Neural progenitor cell (in vitro differentiated cells): ENCODE results near the gene TPP1. TPM values are rescaled to one million over a fixed set of nuclear protein-coding genes. Genes with fewer than 3 reads are reported as not detected.

Experiments used
- DNase-seq: peaks from one replicate; pipeline ENCODE4 v3.0.0-alpha.2; 2016; ENCODE audit warnings: low spot score
- H2AFZ ChIP-seq: fragments of 200-600 bp; sonication (generic); replicated peaks from 2 replicates; pipeline ENCODE4 v1.6.1; 2016; ENCODE audit warnings: antibody characterized with exemption
- H3F3A ChIP-seq: fragments of 200-600 bp; sonication (generic); 2 replicates; pipeline ENCODE4 v1.6.1; 2016; ENCODE audit warnings: antibody characterized with exemption, low read depth
- H3K27ac ChIP-seq: fragments of 200-600 bp; sonication (generic); 2 replicates; pipeline ENCODE4 v1.5.1; 2016; ENCODE audit warnings: mild to moderate bottlenecking
- H3K27me3 ChIP-seq: fragments of 200-600 bp; sonication (generic); 2 replicates; pipeline ENCODE4 v1.6.1; 2016; ENCODE audit warnings: mild to moderate bottlenecking, moderate library complexity
- H3K36me3 ChIP-seq: fragments of 200-600 bp; sonication (generic); 2 replicates; pipeline ENCODE4 v1.5.1; 2016
- H3K4me1 ChIP-seq: fragments of 200-600 bp; sonication (generic); 2 replicates; pipeline ENCODE4 v1.6.1; 2016; ENCODE audit warnings: mixed run types
- H3K4me2 ChIP-seq: fragments of 200-600 bp; sonication (generic); 2 replicates; pipeline ENCODE4 v1.6.1; 2016
- H3K4me3 ChIP-seq: fragments of 200-600 bp; sonication (generic); 2 replicates; pipeline ENCODE4 v1.5.1; 2016
- H3K79me2 ChIP-seq: fragments of 200-600 bp; sonication (generic); 2 replicates; pipeline ENCODE4 v1.6.1; 2016; ENCODE audit warnings: low read depth
- H3K9ac ChIP-seq: fragments of 200-600 bp; sonication (generic); 2 replicates; pipeline ENCODE4 v1.6.1; 2016
- H3K9me3 ChIP-seq: fragments of 200-600 bp; sonication (generic); 2 replicates; pipeline ENCODE4 v1.5.1; 2016; ENCODE audit warnings: low read depth
- H4K20me1 ChIP-seq: fragments of 200-600 bp; sonication (generic); 2 replicates; pipeline ENCODE4 v1.6.1; 2016; ENCODE audit warnings: low read depth
- H3K27ac Mint-ChIP-seq: 3 replicates; pipeline ENCODE4 v1.8.0; 2021; ENCODE audit warnings: mixed read lengths
- H3K27me3 Mint-ChIP-seq: 2 replicates; pipeline ENCODE4 v1.8.0; 2022; ENCODE audit warnings: low read depth, mild to moderate bottlenecking, inconsistent platforms, moderate library complexity, mixed read lengths; ENCODE audit not compliant: insufficient read depth
- H3K36me3 Mint-ChIP-seq: 3 replicates; pipeline ENCODE4 v1.8.0; 2021; ENCODE audit warnings: mixed read lengths
- H3K4me1 Mint-ChIP-seq: 3 replicates; pipeline ENCODE4 v1.8.0; 2021; ENCODE audit warnings: mixed read lengths
- H3K4me3 Mint-ChIP-seq: 3 replicates; pipeline ENCODE4 v1.8.0; 2021; ENCODE audit warnings: mild to moderate bottlenecking, moderate library complexity, mixed read lengths
- H3K9me3 Mint-ChIP-seq: 3 replicates; pipeline ENCODE4 v1.8.0; 2020; ENCODE audit warnings: mixed read lengths
- EZH2 ChIP-seq: fragments of 200-600 bp; sonication (generic); IDR thresholded peaks from 2 replicates; pipeline ENCODE4 v1.6.1; 2017; ENCODE audit warnings: antibody characterized with exemption, mild to moderate bottlenecking, moderate library complexity
- EZH2phosphoT487 ChIP-seq: fragments of 200-600 bp; sonication (generic); IDR thresholded peaks from 2 replicates; pipeline ENCODE4 v1.6.1; 2017; ENCODE audit warnings: antibody characterized with exemption
- total RNA-seq: library from RNA; depleted of rRNA; stranded (reverse); fragments of >200 nt; gene quantifications from 2 replicates; pipeline ENCODE4 v1.2.3, GENCODE V29; 2015; ENCODE audit warnings: low replicate concordance
- TF ChIP-seq, protein P1 (sequence below): fragments of 200-600 bp; sonication (generic); IDR thresholded peaks from 2 replicates; pipeline ENCODE4 v1.5.1; 2017; ENCODE audit warnings: antibody characterized with exemption, mild to moderate bottlenecking

The TPP1 gene
- total RNA-seq, 1 donor from 2014 or later: 9.9 TPM

DNA sequence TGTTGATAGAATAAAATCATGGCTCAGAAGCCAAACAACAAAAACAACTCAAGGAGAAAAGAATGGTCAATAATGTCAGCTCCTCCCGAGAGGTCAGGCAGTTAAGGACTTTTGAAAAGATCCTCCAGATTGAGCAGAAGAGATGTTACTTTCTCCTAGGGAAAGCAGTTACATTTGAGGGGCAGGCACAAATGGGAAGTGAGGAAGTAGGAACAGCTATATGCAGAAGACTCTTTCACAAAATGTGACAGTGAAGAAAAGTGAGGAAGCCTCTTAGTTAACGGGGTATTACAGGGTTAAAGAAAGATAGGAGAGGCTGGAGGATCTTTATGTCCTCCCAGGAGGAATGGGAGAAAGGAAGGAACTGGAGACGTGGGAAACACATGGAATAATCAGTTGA, 33.0 kb upstream of the TPP1 start:
- no peak for TF ChIP-seq EZH2
- TF ChIP-seq EZH2phosphoT487: no peak
- TF ChIP-seq, protein P1, sequence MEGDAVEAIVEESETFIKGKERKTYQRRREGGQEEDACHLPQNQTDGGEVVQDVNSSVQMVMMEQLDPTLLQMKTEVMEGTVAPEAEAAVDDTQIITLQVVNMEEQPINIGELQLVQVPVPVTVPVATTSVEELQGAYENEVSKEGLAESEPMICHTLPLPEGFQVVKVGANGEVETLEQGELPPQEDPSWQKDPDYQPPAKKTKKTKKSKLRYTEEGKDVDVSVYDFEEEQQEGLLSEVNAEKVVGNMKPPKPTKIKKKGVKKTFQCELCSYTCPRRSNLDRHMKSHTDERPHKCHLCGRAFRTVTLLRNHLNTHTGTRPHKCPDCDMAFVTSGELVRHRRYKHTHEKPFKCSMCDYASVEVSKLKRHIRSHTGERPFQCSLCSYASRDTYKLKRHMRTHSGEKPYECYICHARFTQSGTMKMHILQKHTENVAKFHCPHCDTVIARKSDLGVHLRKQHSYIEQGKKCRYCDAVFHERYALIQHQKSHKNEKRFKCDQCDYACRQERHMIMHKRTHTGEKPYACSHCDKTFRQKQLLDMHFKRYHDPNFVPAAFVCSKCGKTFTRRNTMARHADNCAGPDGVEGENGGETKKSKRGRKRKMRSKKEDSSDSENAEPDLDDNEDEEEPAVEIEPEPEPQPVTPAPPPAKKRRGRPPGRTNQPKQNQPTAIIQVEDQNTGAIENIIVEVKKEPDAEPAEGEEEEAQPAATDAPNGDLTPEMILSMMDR: no peak
- H3K4me3 Mint-ChIP-seq: no peak overlapping the region
- no peaks in the 10 kb centered on the region for H3K36me3 Mint-ChIP-seq
- H3K27ac Mint-ChIP-seq: no peak overlapping the region
- Histone ChIP-seq H3K27ac (no peak overlapping the region), H3K4me1 (peaks cover 7% of the 10 kb centered on the region), H3K4me3 (no peak overlapping the region), H2AFZ (no peak overlapping the region), H3K9me3 (no peaks in the 10 kb centered on the region), H3F3A (peaks cover 7% of the 10 kb centered on the region), H3K27me3 (peaks cover 60% of the 10 kb centered on the region), H3K9ac (no peak overlapping the region), H3K36me3 (no peaks in the 10 kb centered on the region), H3K79me2 (no peaks in the 10 kb centered on the region), H4K20me1 (no peaks in the 10 kb centered on the region), H3K4me2 (no peak overlapping the region)
- peaks cover 5% of the 10 kb centered on the region for H3K27me3 Mint-ChIP-seq
- DNase-seq: no peak
- H3K4me1 Mint-ChIP-seq: peaks cover 10% of the 10 kb centered on the region
- H3K9me3 Mint-ChIP-seq: no peaks in the 10 kb centered on the region

DNA sequence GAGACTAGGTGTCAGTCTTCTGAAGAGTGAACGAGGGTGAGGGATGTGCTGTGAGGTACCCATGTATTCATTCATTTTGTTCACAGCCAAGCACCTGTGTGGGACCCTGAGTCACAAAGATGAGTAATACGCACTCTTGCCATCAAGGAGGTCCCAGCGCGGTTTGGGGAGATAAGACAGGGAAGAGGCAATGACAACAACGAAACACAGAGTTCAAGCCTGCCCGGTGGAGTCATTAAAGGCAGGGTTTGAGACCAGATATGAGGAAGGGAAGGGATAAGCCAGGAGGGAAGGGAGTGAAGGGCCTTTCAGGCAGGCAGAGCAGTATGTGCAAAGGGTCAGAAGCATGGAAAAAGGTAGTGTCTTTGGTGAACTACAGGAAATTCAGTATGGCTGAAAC, 31.8 kb upstream of the TPP1 start:
- Histone ChIP-seq H3K4me2 (no peak overlapping the region), H3K9me3 (no peaks in the 10 kb centered on the region), H3K4me1 (peaks cover 10% of the 10 kb centered on the region), H2AFZ (no peak overlapping the region), H3K36me3 (no peaks in the 10 kb centered on the region), H3K27ac (no peak overlapping the region), H3K79me2 (no peaks in the 10 kb centered on the region), H3K4me3 (no peak overlapping the region), H4K20me1 (no peaks in the 10 kb centered on the region), H3K27me3 (peaks cover 48% of the 10 kb centered on the region), H3K9ac (no peak overlapping the region), H3F3A (peaks cover under 1% of the 10 kb centered on the region)
- Mint-ChIP-seq H3K27me3 (no peaks in the 10 kb centered on the region), H3K4me1 (no peaks in the 10 kb centered on the region), H3K4me3 (no peak overlapping the region), H3K36me3 (no peaks in the 10 kb centered on the region), H3K9me3 (no peaks in the 10 kb centered on the region), H3K27ac (no peak overlapping the region)
- no peak for DNase-seq
- TF ChIP-seq, protein P1: no peak
- TF ChIP-seq EZH2 (no peak), EZH2phosphoT487 (no peak)

DNA sequence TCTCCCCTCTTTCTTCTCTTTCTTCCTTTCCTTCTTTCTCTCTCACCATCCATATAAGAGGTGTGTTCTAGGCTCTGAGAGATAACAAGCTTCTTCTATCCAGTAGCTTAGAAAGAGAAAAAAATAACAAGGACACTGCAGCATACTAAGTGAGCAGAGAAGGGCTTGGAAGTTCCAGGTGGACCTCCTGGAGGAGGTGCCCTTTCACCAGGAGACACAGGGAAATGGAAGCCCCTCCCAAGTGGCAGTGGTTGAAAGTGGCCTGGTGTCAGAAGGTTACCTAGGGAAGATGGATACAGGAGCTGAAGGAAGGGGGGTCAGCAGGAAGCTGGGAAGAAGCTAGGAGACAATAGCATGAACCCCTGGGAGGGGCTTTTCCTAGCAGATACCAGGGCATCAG, 30.9 kb upstream of the TPP1 start:
- peaks cover 10% of the 10 kb centered on the region for H3K4me1 ChIP-seq
- no peaks in the 10 kb centered on the region for H3K27me3 Mint-ChIP-seq
- no peak for DNase-seq

More for the DNA sequence above, 30.9 kb upstream of the TPP1 start:
- Histone ChIP-seq H3K9me3 (no peaks in the 10 kb centered on the region), H2AFZ (no peak overlapping the region), H3K9ac (no peak overlapping the region), H3K4me3 (no peak overlapping the region), H3K27ac (no peak overlapping the region), H3K79me2 (no peaks in the 10 kb centered on the region), H3F3A (no peaks in the 10 kb centered on the region), H3K36me3 (no peaks in the 10 kb centered on the region), H3K27me3 (peaks cover 43% of the 10 kb centered on the region), H4K20me1 (no peaks in the 10 kb centered on the region), H3K4me2 (no peak overlapping the region)
- H3K4me3 Mint-ChIP-seq: no peak overlapping the region
- TF ChIP-seq, protein P1: no peak
- TF ChIP-seq EZH2phosphoT487 (no peak), EZH2 (no peak)
- peaks cover 7% of the 10 kb centered on the region for H3K36me3 Mint-ChIP-seq
- no peaks in the 10 kb centered on the region for H3K9me3 Mint-ChIP-seq
- peaks cover 4% of the 10 kb centered on the region for H3K4me1 Mint-ChIP-seq
- no peak overlapping the region for H3K27ac Mint-ChIP-seq
